Measurements from ENCODE around the gene GPS1.

Gene GPS1

DNA sequence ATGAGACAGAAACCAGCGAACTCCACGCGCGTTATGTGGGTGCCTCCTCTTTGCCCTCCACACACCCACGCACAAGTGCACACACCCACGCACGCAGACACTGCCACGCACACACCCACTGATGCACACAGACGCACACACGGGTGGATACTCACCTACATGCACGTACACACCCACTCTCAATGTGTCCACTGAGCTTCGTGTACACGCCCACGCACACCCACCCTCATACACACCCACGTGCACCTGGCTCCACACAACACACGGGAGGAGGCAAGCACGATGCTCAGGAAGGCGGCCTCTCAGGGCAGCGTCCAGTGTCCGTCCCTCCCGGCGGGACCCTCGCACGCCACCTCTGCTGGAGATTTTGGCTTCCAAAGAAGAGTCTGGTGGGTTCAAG, 4.3 kb upstream of the GPS1 start:
- no peak for TF ChIP-seq POLR2A (IDR thresholded peaks at IDR 0.05; ENCODE audit: extremely low read depth, insufficient read length)
- TF ChIP-seq, protein P1, sequence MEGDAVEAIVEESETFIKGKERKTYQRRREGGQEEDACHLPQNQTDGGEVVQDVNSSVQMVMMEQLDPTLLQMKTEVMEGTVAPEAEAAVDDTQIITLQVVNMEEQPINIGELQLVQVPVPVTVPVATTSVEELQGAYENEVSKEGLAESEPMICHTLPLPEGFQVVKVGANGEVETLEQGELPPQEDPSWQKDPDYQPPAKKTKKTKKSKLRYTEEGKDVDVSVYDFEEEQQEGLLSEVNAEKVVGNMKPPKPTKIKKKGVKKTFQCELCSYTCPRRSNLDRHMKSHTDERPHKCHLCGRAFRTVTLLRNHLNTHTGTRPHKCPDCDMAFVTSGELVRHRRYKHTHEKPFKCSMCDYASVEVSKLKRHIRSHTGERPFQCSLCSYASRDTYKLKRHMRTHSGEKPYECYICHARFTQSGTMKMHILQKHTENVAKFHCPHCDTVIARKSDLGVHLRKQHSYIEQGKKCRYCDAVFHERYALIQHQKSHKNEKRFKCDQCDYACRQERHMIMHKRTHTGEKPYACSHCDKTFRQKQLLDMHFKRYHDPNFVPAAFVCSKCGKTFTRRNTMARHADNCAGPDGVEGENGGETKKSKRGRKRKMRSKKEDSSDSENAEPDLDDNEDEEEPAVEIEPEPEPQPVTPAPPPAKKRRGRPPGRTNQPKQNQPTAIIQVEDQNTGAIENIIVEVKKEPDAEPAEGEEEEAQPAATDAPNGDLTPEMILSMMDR (IDR thresholded peaks at IDR 0.05; ENCODE audit: low read depth, low read length): no peak
- DNase-seq (ENCODE audit: low read depth): no peak
- H3K4me3 ChIP-seq (ENCODE audit: low read depth, low read length): no peak overlapping the region

GRCh38 chr17:82047914-82048570, 3.7 kb upstream of the GPS1 start:
- no peak for DNase-seq (ENCODE audit: low read depth)
- H3K4me3 ChIP-seq (ENCODE audit: low read depth, low read length): no peak overlapping the region
- TF ChIP-seq, protein P2, sequence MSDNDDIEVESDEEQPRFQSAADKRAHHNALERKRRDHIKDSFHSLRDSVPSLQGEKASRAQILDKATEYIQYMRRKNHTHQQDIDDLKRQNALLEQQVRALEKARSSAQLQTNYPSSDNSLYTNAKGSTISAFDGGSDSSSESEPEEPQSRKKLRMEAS (IDR thresholded peaks at IDR 0.05; ENCODE audit: low read depth, low read length): no peak
- TF ChIP-seq POLR2A (IDR thresholded peaks at IDR 0.05; ENCODE audit: extremely low read depth, insufficient read length): no peak
- TF ChIP-seq, protein P1 (IDR thresholded peaks at IDR 0.05; ENCODE audit: low read depth, low read length): no peak
- no peak for TF ChIP-seq MYC (IDR thresholded peaks at IDR 0.05; ENCODE audit: low read depth, low read length)

GRCh38 chr17:82048571-82048971, 3.1 kb upstream of the GPS1 start:
- TF ChIP-seq POLR2A (IDR thresholded peaks at IDR 0.05; ENCODE audit: extremely low read depth, insufficient read length) (no peak), MYC (IDR thresholded peaks at IDR 0.05; ENCODE audit: low read depth, low read length) (no peak)
- TF ChIP-seq, protein P1 (IDR thresholded peaks at IDR 0.05; ENCODE audit: low read depth, low read length): no peak
- TF ChIP-seq, protein P2 (IDR thresholded peaks at IDR 0.05; ENCODE audit: low read depth, low read length): no peak
- DNase-seq (ENCODE audit: low read depth): no peak
- H3K4me3 ChIP-seq (ENCODE audit: low read depth, low read length): no peak overlapping the region

DNA sequence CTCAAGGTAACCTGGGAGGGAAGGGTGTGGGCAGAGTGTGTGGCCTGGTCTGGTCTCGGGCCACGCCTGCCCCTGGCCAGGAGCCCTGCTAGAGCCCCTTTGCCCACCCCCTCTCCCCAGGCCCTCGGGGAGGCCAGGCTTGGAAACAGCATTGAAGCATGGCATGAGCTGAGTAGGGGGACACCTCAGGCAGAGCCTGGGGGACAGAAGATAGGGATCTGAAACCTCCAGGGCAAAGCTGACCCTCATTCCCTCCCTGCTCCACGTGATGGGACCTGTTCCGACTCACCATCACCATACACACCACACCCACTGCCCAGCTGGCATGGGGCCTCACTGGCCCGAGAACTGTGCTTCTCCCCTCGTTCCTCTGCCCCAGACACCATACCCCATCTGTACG, 2.6 kb upstream of the GPS1 start:
- no peak overlapping the region for H3K4me3 ChIP-seq (ENCODE audit: low read depth, low read length)
- TF ChIP-seq, protein P2 (IDR thresholded peaks at IDR 0.05; ENCODE audit: low read depth, low read length): no peak
- TF ChIP-seq, protein P1 (IDR thresholded peaks at IDR 0.05; ENCODE audit: low read depth, low read length): no peak
- no peak for TF ChIP-seq MYC (IDR thresholded peaks at IDR 0.05; ENCODE audit: low read depth, low read length)
- TF ChIP-seq POLR2A (IDR thresholded peaks at IDR 0.05; ENCODE audit: extremely low read depth, insufficient read length): no peak
- DNase-seq (ENCODE audit: low read depth): no peak

- no peak overlapping the region for H3K4me3 ChIP-seq (ENCODE audit: low read depth, low read length)
- TF ChIP-seq POLR2A (IDR thresholded peaks at IDR 0.05; ENCODE audit: extremely low read depth, insufficient read length) (no peak), MYC (IDR thresholded peaks at IDR 0.05; ENCODE audit: low read depth, low read length) (no peak)
- TF ChIP-seq, protein P2 (IDR thresholded peaks at IDR 0.05; ENCODE audit: low read depth, low read length): no peak
- TF ChIP-seq, protein P1 (IDR thresholded peaks at IDR 0.05; ENCODE audit: low read depth, low read length): no peak
These were observed 2.2 kb upstream of the GPS1 start for GRCh38 chr17:82049521-82049971.

More at GRCh38 chr17:82049521-82049971, 2.2 kb upstream of the GPS1 start:
- DNase-seq (ENCODE audit: low read depth): no peak
